Left kidney (tissue), 2 donors: ENCODE data around the gene EPHX1. TPM values are rescaled to one million over a fixed set of nuclear protein-coding genes. Genes with fewer than 3 reads are reported as not detected.
"Not testable (repeated sequence)": the region's sequence is repeated elsewhere in the genome, so short reads cannot be mapped to it uniquely, and the experiment has no call there.

Experiments
- DNase-seq: peaks from one replicate; pipeline ENCODE4 v3.0.0-alpha.2; 2013
- polyA plus RNA-seq: library from polyadenylated mRNA; unstranded; fragments of 120-200 nt; gene quantifications from one replicate; pipeline ENCODE4 v1.2.1, GENCODE V29; 2013; ENCODE audit not compliant: insufficient read length

EPHX1 gene
- polyA plus RNA-seq, 1 donor, result 59.0 TPM

DNA sequence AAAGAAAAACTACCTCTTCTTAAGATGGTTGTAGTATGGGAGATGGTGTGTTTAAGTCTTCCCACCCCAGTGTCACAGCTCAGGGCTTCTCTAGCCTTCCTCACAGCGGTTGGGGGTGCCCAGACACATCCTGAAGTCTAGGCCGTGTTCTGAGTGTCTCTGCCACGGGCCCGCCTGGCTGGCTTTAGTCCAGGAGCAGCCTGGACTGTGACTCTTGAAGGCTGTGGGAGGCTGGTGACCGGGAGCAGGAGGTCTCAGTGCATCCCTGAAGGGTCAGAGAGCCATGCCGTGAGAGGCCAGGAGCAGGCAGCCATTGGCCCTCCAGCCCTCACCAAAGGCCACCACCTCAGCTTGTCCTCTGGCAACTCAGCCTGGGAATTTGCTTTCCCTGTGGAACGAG, 4.5 kb downstream of the EPHX1 start:
- no peak for DNase-seq

DNA sequence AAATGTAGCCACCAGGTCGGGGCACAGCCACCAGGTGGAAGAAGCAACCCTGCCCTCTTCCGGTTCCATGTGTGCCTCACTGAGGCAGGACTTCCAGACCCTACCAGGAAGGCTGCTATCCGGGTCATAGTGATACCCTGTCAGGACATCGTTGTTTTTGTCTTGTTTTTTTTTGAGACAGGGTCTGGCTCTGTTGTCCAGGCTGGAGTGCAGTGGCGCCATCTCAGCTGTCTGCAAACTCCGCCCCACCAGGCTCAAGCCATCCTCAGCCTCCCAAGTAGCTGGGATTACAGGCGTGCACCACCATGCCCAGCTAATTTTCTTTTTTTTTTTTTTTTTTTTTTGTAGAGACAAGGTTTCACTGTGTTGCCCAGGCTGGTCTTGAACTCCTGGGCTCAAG, 5.2 kb downstream of the EPHX1 start:
- DNase-seq, result not testable (repeated sequence)

DNA sequence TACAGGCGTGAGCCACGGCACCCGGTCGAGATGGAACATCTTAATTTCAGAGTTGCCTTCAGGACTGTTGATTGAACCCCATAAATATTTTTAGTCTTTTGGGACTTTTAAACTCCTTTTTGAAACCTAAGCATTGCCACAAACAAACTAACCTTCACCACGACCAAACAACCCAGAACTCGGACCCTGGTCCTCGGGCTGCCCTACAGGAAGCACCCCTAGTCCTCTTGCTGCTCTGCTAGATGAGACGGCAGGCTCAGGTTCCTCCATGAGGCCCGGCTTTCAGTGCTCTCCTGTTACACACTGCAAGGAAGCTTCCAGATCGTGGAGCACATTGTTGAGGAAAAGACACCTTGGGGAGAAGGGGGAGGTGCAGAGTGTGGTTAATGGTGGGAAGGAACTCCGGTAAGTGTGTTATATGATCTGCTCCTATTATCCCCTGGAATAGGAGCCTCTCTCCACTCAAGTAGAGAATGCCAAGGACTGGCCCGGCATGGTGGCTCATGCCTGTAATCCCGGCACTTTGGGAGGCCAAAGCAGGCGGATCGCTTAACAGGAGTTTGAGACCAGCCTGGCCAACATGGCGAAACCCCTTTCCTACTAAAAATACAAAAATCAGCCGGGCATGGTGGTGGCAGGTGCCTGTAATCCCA, 5.7 kb downstream of the EPHX1 start:
- no peak for DNase-seq

DNA sequence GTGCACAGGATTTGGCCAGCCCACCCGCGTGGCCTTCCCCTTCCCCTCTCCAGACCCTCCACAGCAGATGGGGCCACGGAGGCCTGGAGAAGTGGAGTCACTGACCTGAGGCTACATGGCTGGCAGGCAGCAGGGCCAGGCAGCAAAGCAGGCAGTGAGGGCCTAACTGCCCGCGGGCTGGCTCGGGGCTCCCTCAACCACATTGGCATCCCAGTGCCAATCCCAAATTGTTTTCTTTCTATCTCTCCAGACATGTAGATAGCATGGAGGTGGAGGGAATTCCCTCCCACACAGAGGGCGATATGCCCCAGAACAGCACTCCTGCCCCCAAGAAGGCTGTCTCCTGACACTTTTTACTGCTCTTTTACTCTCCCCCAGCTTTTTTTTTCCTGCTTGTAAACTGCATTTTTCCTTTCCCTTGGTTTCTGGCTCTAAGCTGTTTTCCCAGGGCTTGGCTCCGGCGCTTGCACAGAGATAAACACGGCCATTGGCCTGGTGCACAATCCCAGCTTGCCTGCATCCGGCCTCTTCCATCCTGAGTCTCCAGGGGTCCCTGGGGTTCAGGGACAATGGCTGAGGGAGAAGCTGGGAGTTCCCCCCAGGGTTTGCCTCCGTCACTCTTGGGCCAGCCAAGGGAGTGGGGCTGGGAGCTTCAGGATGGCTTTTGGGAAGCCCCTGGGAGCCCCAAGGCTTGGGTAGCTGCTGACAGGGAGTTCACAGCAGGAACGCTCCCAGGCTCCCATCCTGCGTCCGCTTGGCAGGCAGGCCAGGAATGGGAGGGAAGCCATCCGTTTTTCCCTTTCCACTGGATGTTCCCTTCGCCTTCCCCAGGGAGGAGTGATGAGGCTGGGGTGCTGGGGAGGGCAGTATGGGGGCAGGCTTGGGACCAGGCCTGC, 7.0 kb downstream of the EPHX1 start:
- no peak for DNase-seq

DNA sequence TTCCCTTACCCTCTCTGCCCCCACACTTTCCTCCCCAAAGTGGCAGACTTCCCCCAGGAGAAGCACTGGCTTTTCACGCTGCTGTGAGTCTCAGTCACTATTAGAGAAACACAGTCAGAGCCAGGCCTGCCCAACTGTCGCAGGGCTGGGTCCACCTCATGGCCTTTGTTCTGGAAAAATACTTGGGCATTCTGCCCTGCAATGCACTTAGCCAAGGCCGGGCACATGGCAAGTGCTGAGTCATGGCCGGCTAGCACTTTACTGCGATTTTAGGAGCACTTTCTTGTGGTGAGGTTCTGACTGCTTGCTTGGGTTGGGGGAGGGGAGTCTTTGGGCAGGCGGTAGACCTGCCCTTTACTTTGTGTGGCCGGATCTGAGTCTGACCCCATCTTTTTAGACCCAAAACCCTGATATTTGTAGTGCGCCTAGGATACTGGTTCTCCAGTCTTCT, 7.7 kb downstream of the EPHX1 start:
- no peak for DNase-seq

DNA sequence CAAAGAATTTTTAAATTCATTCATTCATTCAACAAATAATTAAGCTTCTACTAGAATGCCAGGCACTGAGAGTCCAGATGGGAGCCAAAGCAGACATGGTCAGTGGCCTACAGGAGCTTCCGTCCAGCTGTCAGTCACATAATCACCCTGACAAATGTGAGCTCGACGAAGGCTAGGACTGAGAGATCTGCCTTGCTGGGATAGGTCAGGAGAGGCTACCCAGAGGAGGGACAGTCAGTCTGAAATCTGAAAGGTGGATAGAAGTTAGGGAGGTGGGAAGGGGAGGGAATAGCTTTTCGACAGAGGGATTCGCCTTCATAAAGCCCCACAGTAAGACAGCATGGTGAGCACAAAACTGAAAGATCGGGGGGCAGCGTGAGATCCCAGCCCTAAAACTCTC, 8.3 kb downstream of the EPHX1 start:
- DNase-seq, result no peak

DNA sequence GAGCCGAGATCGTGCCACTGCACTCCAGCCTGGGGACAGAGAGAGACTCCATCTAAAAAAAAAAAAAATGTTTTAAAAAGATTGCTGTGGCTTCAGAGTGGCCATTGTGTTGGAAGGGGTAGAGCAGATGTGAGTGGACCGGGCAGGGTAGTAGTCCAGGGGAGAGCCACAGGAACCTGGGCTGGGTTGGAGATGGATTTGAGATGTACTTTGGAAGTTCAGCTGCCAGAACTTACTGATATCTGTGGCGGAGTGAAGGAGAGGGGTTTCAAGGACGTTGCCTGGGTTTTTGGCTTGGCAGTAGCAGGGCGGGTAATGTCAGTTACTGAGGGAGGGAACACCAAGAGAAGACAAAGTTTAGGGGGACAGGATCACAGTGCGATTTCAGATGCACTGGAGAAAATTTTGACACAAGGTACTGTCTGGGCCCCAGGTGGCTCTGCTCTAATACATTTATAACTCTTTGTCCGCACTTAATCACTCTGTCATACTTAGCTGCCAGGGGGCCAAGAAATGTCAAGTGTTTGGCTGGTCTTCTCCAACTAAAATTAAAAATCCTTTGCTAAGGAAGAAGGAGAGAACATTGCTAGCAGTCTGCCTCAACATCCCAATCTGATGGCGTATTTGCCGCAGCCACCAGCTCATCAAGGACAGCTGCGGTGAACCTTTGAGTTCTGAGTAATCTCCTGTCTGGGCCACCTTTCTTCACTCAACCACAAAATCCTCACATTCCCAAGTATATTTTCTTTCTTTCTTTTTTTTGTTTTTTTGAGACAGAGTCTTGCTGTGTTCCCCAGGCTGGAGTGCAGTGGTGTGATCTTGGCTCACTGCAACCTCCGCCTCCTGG, 9.6 kb downstream of the EPHX1 start:
- DNase-seq, result no peak

DNA sequence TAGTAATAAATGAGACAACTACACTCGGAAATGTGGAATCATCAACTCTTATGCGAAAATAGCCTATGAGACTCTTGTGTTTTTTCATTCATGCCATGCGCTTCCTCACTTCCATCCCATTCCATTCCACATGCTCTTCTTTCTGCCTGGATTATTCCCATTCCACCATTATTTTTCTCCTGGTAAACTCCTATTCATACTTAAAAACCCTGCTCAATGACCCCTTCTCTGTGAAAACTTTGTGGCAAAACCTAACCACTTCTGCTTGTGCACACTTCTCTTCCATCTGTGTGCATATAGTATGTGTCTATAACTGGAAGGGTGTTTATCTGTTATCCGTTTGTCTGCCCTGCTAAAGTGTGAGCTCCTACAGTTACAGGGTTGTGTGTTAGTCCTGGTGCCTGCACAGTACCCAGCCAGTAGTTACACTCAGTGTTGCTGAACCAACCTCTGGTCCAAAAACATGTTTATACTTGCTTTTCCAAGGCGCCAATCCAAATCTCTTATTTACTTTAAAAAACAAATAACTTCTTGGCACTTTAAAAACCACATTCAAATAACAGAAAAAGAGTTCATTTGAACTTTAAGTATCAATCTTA, 10.7 kb downstream of the EPHX1 start:
- no peak for DNase-seq

DNA sequence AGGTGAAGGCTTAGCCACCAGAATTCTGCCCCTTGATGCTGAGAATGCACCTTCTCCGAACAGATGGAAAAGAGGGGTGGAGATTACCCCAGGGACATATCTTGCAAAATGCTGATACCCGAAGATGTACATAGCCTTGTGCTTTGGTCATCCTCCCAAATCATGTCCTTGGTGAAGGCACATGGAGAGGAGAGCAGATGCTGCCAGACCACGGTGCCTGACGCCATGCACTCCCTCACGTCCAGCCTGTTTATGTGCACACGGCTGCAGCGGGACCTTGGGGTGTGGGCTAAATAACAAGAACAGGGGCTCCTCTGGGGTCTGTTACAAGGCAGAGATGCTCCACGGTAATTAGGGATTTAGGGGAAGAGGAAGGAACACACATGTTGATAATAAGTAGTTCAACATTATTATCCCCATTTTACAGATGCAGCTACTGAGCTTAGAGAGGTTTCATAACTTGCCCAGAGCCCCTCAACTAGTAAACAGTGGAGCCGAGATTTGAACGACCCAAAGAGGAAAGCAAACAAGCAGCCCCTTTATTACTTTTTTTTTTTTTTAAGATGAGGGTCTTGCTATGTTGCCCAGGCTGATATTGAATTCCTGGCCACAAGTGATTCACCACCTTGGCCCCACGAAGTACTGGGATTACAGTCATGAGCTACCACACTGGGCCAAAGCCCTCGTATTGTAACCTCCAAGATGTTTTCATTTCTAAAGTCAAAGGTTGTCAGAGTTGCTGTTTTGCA, 12.9 kb downstream of the EPHX1 start:
- no peak for DNase-seq

DNA sequence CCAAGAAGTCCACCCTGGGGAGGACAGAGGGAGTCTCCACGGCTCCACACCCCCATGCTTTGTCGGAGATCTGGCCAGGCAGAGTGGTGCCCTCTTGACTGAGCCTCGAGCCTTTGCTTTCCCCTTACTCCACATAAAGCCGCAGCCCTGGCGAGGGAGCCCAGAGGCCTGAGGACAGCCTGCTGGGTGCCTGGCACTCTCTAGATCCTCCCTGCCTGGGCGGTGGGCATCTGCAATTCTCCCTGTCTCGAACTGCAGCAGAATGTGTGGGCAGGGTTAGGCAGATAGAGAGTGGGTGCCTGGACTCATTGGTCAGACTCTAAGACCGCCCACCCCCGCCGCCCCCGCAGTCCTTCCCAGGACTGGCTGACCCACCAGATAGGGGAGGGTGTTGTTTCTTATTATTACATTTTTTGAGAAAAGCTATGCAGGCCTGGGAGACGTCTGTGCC, 13.9 kb downstream of the EPHX1 start:
- no peak for DNase-seq

DNA sequence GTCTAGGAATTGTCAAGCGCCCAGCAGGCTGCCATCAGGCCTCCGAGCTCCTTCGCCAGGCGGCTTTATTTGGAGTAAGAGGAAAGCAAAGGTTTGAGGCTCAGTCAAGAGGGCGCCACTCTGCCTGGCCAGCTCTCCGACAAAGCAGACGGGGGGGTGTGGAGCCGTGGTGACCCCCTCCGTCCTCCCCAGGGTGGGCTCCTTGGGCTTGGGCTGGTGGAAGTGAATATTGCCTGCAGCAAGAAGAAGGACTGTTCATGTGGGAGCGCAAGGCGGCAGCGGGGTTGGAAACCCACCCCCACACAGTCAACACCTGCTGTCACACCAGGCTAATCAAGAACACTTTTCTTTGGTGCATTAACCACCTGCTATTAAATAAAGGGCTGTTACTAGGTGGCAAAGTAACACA, 14.6 kb downstream of the EPHX1 start:
- no peak for DNase-seq

DNA sequence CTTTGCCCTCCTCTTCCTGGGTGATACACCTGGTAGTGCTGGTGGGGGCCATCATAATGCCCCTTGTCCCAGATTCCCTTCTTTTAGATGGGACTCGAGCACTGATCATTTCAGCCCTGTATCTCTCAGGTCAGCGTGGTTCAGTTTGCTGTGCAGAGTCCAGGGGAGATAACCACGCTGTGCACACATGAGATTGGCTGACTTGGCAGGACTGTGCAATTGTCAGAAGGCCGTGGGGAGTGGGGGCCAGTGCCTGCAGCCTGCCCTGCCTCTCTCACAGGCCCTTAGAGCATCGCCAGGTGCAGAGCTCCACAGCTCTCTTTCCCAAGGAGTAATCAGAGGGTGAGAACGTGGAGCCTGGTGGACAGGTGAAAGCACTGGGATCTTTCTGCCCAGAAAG, 15.2 kb downstream of the EPHX1 start:
- DNase-seq, result no peak

DNA sequence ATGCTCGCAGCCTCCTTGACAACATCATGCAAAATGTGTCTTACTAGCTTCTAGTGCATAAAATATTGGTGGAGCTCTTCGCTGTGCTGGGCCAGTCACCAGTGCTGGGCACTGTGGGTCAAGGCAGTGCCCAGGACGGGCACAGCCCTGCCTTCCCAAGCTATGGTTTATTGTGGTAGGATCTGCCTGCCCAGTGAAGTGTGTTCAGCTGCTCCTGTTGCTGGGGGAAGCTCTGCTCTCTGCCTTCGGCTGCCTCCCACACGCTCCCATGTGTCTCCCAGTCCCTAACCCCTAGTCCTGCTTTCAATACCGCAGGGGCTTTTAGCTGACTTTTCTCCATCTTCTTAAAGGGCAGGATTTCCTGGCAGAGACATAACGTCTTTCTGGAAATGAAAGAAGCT, 15.7 kb downstream of the EPHX1 start:
- DNase-seq, result no peak

DNA sequence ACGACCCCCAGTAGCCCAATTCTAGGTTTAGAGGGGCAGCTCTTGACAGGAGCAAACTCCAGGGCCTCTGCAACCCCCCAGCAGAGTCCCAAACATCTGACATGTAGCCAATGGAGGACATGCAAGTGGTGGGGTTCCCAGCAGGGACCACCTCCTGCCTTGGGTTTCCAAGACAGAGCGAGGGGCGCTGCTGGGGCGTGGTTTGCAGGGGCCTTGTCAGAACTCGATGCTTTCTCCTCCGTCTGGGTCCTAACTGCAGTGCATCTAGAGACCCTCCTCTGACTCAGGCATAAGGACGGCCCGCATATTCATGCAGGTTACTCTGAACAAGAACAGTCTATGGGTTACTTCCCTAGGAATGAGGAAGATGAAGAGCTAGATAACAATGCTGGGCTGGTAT, 17.2 kb downstream of the EPHX1 start:
- DNase-seq, result no peak

DNA sequence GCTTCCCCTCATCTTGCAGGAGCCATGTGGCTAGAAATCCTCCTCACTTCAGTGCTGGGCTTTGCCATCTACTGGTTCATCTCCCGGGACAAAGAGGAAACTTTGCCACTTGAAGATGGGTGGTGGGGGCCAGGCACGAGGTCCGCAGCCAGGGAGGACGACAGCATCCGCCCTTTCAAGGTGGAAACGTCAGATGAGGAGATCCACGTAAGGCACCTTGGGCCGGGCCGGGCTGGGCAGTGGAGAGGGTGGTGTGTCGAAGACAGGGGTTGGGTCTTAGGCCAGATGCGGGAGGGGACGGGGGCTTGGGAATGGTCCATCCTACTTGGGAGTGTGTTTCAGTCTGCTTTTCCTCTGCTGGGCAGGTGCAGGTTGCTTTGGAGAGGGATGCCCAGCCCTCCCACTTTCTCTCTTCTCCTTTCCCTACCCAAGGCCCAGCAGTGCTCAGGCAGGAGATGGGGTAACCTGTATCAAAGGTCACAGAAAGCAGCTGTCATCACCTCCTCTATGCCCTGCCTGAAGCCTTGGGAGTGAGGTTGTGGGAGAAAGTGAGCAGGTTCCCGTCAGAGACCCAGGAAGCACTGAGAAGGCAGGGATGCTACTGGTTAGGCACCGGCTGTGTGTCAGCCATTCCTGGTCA, 18.9 kb downstream of the EPHX1 start:
- no peak for DNase-seq

DNA sequence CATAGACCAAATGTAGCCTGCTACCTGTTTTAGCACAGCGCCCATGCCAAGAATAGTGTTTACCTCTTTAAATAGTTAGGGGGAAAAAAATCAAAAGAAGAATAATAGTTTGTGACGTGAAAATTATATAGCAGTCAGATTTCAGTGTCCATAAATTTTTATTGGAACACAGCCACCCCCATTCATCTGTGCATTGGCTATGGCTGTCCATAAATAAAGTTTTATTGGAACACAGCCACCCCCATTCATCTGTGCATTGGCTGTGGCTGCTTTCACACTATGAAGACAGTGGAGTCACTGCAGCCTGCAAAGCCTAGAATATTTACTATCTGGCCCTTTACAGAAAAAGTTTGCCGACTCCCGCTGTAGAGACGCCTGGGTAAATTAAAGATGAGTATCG, 20.9 kb downstream of the EPHX1 start:
- DNase-seq, result no peak

DNA sequence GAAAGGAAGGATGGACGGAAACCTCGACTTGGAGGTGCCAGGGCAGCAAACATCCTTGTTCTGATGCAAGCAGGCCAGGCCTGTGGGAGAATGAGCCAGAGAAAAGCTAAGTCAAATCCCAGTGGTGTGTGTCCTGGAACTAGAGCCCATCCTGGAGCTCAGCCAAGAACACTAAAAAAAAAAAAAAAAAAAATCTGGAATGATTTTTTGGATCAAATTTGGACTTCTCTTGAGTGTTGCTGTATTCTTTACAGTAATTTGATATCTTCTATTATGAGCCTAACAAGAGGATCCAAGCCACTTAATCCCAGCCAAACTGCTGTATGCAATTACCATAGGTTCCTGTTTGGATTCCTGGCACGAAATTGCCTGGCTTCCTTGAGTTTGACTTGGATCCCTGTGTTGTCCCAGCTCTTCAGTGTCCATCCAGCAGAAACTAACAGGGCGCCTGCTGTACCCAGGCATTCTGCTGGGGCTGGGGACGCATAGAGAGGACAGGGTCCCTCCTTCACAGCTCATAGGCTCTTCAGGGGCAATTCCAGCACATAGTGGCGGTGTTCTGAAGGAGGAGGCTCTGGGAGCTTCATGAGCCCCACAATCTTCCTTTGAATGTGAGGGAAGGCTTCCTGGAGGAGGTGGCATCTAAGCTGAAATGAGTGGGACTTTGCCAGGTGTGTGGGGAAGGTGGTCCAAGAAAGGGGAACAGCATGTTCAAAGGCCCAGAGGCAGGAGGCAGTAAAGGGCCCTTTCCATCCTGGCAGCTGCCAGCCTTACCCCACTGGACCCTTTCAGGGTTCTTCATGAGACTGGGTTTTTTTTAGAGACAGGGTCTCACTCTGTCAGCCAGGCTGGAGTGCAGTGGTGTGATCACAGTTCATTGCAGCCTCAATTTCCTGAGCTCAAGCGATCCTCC, 24.7 kb downstream of the EPHX1 start:
- DNase-seq, result no peak

DNA sequence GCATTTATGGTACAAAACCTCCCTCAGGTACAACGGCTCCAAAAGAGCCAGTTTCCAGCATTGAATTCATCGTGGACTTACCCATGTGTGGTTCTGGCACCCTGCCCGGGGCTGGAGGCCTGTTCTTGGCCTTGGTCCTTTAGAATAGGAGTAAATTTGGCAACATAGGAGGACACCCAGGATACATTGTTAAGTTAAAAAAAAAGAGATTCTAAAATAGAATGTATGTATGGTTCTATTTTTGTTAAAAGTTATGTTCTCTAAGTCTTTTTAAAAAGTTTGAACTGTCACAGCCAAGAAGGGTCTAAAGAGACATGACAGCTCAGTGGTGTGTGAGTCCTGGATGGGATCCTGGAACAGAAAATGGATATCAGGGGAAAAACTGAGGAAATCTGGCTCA, 25.9 kb downstream of the EPHX1 start:
- DNase-seq, result no peak

DNA sequence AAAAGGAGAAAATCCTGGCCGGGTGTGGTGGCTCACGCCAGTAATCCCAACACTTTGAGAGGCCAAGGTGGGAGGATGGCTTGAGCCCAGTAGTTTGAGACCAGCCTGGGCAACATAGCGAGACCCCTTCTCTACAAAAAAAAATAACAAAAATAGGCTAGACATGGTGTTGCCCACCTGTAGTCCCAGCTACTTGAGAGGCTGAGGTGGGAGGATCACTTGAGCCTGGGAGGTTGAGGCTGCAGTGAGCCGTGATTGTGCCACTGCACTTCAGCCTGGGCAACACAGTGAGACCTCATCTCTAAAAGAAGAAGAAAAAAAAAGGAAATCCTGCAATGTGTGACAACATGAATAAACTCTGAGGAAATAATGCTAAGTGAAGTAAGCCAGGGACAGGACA, 26.4 kb downstream of the EPHX1 start:
- not testable (repeated sequence) for DNase-seq

DNA sequence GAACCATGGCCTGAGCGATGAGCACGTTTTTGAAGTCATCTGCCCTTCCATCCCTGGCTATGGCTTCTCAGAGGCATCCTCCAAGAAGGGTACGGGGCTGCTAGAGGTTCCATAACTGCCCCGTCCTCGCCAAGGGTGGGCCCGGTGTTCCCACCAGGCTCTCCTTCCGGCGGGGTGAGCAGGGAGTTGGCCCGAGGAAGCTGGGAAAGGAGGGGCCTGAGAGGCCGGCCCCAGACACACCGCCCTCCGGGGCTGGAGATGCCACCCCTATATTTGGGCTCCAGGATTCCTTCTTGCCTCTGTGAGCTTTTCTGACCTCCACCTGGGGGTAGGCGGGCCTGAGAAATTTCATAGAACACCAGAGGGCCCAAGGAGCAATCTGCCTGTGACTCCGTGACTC, 28.9 kb downstream of the EPHX1 start:
- DNase-seq, result no peak
